Coronary artery (tissue), 2 donors: ENCODE data around the gene ATP5F1D.
A peak's percentile ranks its signal among the peaks of the same experiment; 100 is the strongest.

Source experiments
- DNase-seq: peaks from one replicate; pipeline ENCODE4 v3.0.0-alpha.2; 2017; ENCODE audit warnings: low spot score
- H3K27ac ChIP-seq, 2 donors: fragments of 200-600 bp; sonication (generic); one replicate each; pipeline ENCODE4 v1.5.1; 2016 to 2019
- H3K4me3 ChIP-seq: fragments of 200-600 bp; sonication (generic); 2 replicates; pipeline ENCODE4 v1.5.1; 2016; ENCODE audit warnings: mild to moderate bottlenecking, moderate library complexity
- CTCF ChIP-seq: fragments of 200-600 bp; sonication (generic); IDR thresholded peaks from one replicate; pipeline ENCODE4 v1.5.1; 2019; ENCODE audit warnings: antibody characterized with exemption

ATP5F1D gene

GRCh38 chr19:1217366-1217765 lies 24.2 kb upstream of the ATP5F1D start:
- H3K27ac ChIP-seq = peak overlapping the region; percentile 82 to 87
- no peak for TF ChIP-seq CTCF
- no peak overlapping the region for H3K4me3 ChIP-seq
- no peak for DNase-seq

GRCh38 chr19:1218751-1219567 lies 22.6 kb upstream of the ATP5F1D start:
- Histone ChIP-seq H3K4me3 (no peak overlapping the region), H3K27ac (peak overlapping the region; percentile 82 to 87)
- DNase-seq = no peak
- TF ChIP-seq CTCF = no peak

DNA sequence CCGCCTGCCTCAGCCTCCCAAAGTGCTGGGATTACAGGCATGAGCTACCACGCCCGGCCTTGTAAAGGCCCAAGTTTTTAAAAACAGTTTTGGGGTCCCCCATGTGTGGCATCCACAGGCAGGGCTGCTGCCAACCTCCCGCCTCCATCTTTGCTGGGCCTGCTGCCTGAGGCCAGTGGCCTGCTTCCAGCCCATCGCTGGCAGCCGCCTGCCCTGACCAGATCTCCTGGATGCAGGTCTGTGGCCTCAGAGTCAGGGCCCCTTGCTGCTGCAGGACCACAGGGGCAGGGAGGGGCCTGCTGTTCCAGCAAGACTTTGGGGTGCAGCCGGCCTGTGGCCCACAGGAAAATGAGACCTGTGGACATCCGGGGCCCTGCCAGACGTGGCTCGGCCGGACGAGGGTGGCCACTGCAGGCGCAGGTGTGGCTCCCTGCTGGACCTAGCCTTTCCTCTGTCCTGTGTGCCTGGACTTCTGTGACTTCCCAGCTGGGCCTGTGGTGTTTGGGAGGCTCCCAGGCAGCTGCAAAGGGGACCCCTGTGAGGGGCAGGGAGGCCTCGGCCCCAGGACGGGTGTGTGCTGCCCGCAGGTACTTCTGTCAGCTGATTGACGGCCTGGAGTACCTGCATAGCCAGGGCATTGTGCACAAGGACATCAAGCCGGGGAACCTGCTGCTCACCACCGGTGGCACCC lies 21.6 kb upstream of the ATP5F1D start:
- DNase-seq = no peak
- no peak for TF ChIP-seq CTCF
- no peak overlapping the region for H3K4me3 ChIP-seq
- peak overlapping the region in 1 of 2 donors; percentile 29 for H3K27ac ChIP-seq

DNA sequence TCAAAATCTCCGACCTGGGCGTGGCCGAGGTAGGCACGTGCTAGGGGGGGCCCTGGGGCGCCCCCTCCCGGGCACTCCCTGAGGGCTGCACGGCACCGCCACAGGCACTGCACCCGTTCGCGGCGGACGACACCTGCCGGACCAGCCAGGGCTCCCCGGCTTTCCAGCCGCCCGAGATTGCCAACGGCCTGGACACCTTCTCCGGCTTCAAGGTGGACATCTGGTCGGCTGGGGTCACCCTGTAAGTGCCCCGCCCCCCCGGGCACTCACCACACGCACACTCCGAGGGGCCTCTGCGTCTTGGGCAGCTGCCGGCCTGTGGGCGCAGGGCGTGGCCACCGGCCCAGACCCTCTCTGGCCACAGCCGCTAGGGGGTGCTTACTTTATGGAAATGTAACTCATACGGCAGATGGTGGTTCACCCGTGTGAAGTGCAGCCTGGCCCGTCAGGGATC lies 21.0 kb upstream of the ATP5F1D start:
- no peak for DNase-seq
- Histone ChIP-seq H3K4me3 (no peak overlapping the region), H3K27ac (peak overlapping the region in 1 of 2 donors; percentile 53)
- no peak for TF ChIP-seq CTCF

GRCh38 chr19:1220976-1221903 lies 20.3 kb upstream of the ATP5F1D start:
- peak overlapping the region; percentile 1 to 53 for H3K27ac ChIP-seq
- TF ChIP-seq CTCF = peak; percentile 58
- no peak overlapping the region for H3K4me3 ChIP-seq

DNA sequence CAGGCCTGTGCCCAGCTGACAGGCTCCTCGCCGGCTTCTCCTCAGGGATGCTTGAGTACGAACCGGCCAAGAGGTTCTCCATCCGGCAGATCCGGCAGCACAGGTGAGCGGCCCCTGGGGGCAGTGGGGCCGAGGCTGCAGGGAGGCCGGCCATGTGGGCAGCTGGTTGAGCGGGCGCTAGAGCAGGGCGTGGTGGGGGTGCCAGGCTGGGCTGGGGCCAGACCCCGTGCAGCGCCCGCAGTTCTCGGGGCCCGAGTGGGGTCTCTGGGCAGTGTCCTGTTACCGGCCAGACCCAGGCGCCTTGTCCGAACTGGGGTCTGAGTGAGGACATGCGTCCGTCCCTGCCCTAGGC lies 19.7 kb upstream of the ATP5F1D start:
- Histone ChIP-seq H3K4me3 (no peak overlapping the region), H3K27ac (peak overlapping the region; percentile 1 to 53)
- no peak for DNase-seq
- TF ChIP-seq CTCF = no peak

More at GRCh38 chr19:1220976-1221903, 20.3 kb upstream of the ATP5F1D start:
- peak; percentile 87 for DNase-seq
